Measurements from ENCODE around the gene CLIC4. TPM values are rescaled to one million over a fixed set of nuclear protein-coding genes. Genes with fewer than 3 reads are reported as not detected.
"Not testable (repeated sequence)": the region's sequence is repeated elsewhere in the genome, so short reads cannot be mapped to it uniquely, and the experiment has no call there.

The CLIC4 gene
- total and polyA plus RNA-seq, 11 donors: 111 to 917 (median 387) TPM

GRCh38 chr1:24705260-24706073 is 39.8 kb upstream of the CLIC4 start:
- Histone ChIP-seq H3K4me1 (peaks cover 0 to 47% (median 20%) of the 10 kb centered on the region in 12 donors), H3K27me3 (no peaks in the 10 kb centered on the region), H3K4me3 (peak overlapping the region in 8 of 12 donors; percentile 2 to 32 (median 20)), H3K9me3 (no peaks in the 10 kb centered on the region), H3K27ac (peak overlapping the region; percentile 63 to 86 (median 74)), H3K36me3 (no peaks in the 10 kb centered on the region)
- intact Hi-C loops (cut with DNase I): loop anchor here in 1 of 10 donors (1.0 kb wide), 1 partner anchor 40 kb away; the partner anchor contains the start of gene CLIC4
- 25 to 38% (median 30%) methylated on average over 18 of the region's 18 CpGs for WGBS, 4 donors
- DNase-seq: peak; percentile 87 to 93 (median 89)
- TF ChIP-seq, protein P1, sequence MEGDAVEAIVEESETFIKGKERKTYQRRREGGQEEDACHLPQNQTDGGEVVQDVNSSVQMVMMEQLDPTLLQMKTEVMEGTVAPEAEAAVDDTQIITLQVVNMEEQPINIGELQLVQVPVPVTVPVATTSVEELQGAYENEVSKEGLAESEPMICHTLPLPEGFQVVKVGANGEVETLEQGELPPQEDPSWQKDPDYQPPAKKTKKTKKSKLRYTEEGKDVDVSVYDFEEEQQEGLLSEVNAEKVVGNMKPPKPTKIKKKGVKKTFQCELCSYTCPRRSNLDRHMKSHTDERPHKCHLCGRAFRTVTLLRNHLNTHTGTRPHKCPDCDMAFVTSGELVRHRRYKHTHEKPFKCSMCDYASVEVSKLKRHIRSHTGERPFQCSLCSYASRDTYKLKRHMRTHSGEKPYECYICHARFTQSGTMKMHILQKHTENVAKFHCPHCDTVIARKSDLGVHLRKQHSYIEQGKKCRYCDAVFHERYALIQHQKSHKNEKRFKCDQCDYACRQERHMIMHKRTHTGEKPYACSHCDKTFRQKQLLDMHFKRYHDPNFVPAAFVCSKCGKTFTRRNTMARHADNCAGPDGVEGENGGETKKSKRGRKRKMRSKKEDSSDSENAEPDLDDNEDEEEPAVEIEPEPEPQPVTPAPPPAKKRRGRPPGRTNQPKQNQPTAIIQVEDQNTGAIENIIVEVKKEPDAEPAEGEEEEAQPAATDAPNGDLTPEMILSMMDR (IDR thresholded peaks at IDR 0.05): no peak
- peak in 1 of 2 donors; percentile 9 for TF ChIP-seq POLR2A (IDR thresholded peaks at IDR 0.05)
- ATAC-seq: peak; percentile 94 to 97 (median 96)

DNA sequence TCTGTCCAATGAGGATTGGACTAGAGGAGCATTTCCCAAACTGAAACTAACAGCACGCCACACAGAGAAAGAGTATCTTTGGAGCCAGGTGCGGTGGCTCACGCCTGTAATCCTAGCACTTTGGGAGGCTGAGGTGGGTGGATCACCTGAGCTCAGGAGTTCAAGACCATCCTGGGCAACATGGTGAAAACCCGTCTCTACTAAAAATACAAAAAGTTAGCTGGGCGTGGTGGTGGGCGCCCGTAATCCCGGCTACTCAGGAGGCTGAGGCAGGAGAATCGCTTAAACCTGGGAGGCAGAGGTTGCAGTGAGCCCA is 39.2 kb upstream of the CLIC4 start:
- WGBS, 4 donors: 96 to 99% (median 97%) methylated on average over 9 of the region's 9 CpGs
- intact Hi-C loops (cut with DNase I); H3K27me3 ChIP-seq; H3K9me3 ChIP-seq; ATAC-seq; DNase-seq; H3K36me3 ChIP-seq: not testable (repeated sequence)
- peak overlapping the region; percentile 63 to 86 (median 74) for H3K27ac ChIP-seq
- H3K4me1 ChIP-seq: peaks cover 0 to 52% (median 20%) of the 10 kb centered on the region in 12 donors
- H3K4me3 ChIP-seq: peak overlapping the region in 1 of 12 donors; percentile 32

DNA sequence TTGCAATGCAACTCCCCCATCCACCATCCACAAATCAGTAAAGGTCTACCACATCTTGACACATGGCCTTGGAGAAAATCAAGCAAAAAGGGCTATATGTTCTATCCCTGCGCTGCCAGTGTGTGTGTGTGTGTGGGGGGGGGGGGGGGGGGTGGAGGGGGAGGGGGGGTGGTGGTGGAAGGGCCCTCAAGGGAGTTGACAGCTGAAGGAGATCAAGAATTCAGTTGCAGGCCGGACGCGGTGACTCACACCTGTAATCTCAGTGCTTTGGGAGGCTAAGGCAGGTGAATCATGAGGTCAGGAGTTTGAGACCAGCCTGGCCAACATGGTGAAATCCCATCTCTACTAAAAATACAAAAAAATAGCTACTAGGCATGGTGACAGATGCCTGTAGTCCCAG is 37.6 kb upstream of the CLIC4 start:
- TF ChIP-seq POLR2A (IDR thresholded peaks at IDR 0.05): no peak
- TF ChIP-seq, protein P1 (IDR thresholded peaks at IDR 0.05): no peak
- intact Hi-C loops (cut with DNase I): no loop called here
- H3K36me3 ChIP-seq: no peaks in the 10 kb centered on the region
- no peak for DNase-seq
- H3K27ac ChIP-seq: peak overlapping the region in 1 of 12 donors; percentile 78
- 50 to 78% (median 68%) methylated on average over 4 of the region's 4 CpGs for WGBS, 4 donors
- peaks cover 0 to 54% (median 20%) of the 10 kb centered on the region in 12 donors for H3K4me1 ChIP-seq
- no peak overlapping the region for H3K4me3 ChIP-seq
- ATAC-seq: no peak
- H3K9me3 ChIP-seq: no peaks in the 10 kb centered on the region
- no peaks in the 10 kb centered on the region for H3K27me3 ChIP-seq

GRCh38 chr1:24708938-24709337 is 36.3 kb upstream of the CLIC4 start:
- H3K9me3 ChIP-seq: no peaks in the 10 kb centered on the region
- ATAC-seq (no peak), DNase-seq (no peak)
- no peak for TF ChIP-seq POLR2A (IDR thresholded peaks at IDR 0.05)
- TF ChIP-seq, protein P1 (IDR thresholded peaks at IDR 0.05): no peak
- WGBS, 4 donors: 73 to 93% (median 76%) methylated on average over 4 of the region's 4 CpGs
- no peaks in the 10 kb centered on the region for H3K36me3 ChIP-seq
- H3K4me1 ChIP-seq: peaks cover 0 to 60% (median 20%) of the 10 kb centered on the region in 12 donors
- H3K27ac ChIP-seq: peak overlapping the region in 1 of 12 donors; percentile 74
- H3K27me3 ChIP-seq: no peaks in the 10 kb centered on the region
- intact Hi-C loops (cut with DNase I): no loop called here
- no peak overlapping the region for H3K4me3 ChIP-seq
